Stimulated activated CD8-positive, alpha-beta memory T cell treated with anti-CD3 and anti-CD28 coated beads, Interleukin-4, amount 100 ng/mL, for 24 hours (primary cell): ENCODE results near the gene BTBD16.

Experiments used
- DNase-seq: peaks from one replicate; pipeline ENCODE4 v3.0.0-alpha.2; 2020; ENCODE audit warnings: low read depth

The BTBD16 gene

GRCh38 chr10:122374237-122374858 is 103.3 kb downstream of the BTBD16 start, which contains the start of gene PLEKHA1:
Gene PLEKHA1, plus strand, starts transcription at chr10:122374708. Its CDS starts 18,493 bp downstream, at chr10:122393201.
- peak; percentile 90 for DNase-seq

GRCh38 chr10:122374859-122375678 is 104.0 kb downstream of the BTBD16 start:
- peak; percentile 62 for DNase-seq

- no peak for DNase-seq
Measured at GRCh38 chr10:122375679-122376160, 104.6 kb downstream of the BTBD16 start.

DNA sequence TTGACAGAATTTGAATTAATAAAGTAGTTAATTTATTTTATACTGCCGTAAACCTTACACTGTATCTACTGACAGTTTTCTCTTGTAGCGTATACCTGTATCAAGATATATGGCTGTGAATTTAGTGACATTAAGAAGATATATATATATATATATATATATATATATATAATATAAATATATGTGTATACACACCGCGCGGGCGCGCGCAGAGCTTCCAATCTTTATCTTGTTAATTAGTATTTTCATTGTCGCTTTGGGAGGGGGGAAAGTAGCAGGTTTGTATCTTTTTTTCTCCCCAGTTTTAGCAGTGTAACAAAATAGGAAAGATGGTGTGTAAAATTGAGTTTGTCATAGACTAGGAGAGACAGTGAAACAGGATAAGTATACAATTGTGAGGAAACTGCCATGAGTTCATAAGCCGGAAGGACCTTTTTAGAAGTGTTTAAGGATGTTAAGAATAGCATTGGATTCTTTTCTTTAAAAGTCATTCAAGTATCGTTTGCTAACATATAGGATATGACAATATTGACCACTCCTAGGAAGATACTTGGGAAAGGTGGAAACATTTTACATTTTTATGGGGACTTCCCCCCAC is 105.4 kb downstream of the BTBD16 start:
- DNase-seq, result no peak

DNA sequence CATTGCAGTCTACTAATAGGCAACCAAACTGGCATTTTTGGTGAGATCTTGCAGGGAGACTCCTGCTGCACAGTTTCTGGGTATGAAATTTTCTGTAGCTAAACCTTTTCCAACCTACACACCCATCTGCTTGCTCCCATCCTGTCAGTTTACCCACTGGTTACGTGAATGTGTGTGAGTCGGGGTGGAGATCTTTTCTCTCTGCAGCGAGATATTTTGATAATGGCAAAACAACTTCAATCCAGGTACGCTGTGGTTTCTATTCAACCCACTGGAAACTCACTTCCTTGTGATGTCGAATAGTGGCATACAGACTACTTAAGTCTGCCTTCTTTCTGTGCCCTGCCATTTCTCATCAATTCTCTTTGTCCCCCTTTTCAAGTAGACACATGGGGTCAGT is 107.9 kb downstream of the BTBD16 start:
- DNase-seq, result no peak

DNA sequence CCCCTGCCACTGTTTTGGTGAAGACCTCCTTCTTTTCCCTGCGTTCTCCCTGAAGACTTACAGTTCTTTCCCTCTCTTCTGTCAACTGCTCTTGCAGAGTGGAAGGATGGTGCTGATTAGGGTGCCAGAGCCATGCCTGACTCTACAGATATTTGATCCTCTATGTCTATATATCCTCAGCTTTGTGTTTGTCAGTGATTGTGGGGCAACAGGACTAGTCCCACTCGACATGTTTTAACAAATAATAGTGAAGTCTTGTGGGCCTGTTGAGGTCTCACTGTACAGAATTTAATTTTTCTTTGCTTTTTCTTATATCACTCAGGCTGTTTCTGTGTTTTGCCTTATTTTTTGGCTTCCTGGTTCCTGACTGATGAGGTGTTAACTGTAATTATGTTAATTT is 108.4 kb downstream of the BTBD16 start:
- DNase-seq, result no peak

DNA sequence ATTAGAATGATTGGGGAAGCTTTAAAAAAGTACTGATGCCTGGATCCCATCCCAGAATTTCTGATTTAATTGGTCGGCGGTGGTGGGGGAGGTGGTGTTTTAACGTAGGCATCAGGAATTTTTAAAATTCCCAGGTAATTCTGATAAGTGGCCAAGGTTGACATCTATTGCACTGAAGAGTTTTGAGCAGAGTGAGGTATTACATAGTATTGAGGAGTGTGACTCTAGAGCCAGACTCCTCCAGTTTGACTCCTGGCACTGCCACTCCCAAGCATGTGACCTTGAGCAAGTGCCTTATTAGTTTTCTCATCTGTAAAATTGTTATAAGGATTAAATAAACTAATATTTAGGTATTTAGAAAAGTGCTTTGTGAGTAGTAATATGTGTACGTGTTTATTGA is 109.6 kb downstream of the BTBD16 start:
- DNase-seq, result no peak

- no peak for DNase-seq
Measured at GRCh38 chr10:122381680-122382079, 110.6 kb downstream of the BTBD16 start.

DNA sequence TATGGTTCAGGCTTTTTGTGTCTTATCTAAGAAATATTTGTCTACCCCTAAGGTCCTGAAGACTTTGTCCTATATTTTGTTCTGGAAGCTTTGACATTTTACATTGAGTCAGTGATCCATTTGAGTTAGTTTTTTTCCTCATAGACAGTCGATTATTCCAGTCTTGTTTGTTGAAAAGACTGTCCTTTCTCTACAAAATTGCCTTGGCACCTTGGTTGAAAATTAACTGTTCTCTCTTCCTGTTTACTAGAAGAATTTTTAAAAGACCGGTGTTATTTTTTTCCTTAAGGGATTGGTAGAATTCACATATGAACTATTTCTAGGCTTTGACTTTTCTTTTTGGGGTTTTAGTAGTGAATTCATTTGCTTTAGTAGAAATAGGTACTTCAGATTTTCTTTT is 115.4 kb downstream of the BTBD16 start:
- DNase-seq, result no peak

- DNase-seq, result no peak
Measured at GRCh38 chr10:122387572-122387971, 116.5 kb downstream of the BTBD16 start.
